Measurements from ENCODE around the gene PKP2. TPM values are rescaled to one million over a fixed set of nuclear protein-coding genes. Genes with fewer than 3 reads are reported as not detected.

Gene PKP2
- polyA plus RNA-seq, 6 donors from 2014 or later: not detected

DNA sequence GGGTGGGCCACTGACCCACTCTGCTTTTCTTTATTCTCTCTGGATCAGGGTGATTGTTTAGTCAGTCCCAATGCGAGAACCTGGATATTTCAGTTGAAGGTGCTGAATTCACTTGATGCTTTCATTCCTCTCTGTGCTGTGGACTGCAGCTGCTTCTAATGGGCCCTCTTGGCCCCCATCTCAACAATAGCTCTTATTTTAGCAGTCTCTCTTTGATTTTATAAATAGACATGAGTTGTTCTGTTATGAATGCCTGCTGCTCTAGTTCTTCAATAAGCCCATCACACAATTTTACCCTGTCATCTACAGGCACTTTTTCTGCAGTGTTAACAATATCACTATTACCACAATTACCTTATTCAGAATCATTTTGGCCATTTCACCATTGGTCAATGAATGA is 86.7 kb downstream of the PKP2 start:
- no peak overlapping the region for H3K27ac Mint-ChIP-seq
- no peaks in the 10 kb centered on the region for H3K4me1 Mint-ChIP-seq
- no peak for DNase-seq
- H3K9me3 Mint-ChIP-seq: peaks cover 3 to 36% (median 23%) of the 10 kb centered on the region in 7 donors
- peaks cover under 1 to 19% (median 8%) of the 10 kb centered on the region in 3 donors for H3K27me3 Mint-ChIP-seq
- H3K4me3 Mint-ChIP-seq: no peak overlapping the region
- H3K36me3 Mint-ChIP-seq: peaks cover 7 to 11% of the 10 kb centered on the region in 2 donors
- no peak for ATAC-seq (ENCODE audit: low read depth in 2 of 2)

DNA sequence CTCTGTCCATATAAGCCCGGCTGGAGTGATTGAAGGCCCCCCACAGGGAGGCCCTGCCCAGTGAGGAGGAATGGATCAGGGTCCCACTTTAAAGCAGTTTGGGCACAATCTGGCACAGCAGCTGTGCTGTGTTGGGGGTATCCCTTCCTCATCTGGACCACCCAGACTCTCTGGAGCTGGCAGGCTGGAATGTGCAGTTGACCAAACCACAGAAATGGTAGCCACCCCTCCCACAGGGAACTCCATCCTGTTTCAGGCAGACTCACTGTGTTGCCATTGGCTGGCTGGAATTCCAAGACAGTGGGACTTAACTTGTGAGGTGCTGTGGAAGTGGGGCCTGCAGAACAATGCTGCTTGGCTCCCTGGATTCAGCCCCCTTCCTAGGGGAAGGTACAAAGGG is 87.4 kb downstream of the PKP2 start:
- ATAC-seq (ENCODE audit: low read depth in 2 of 2) (no peak), DNase-seq (no peak)
- Mint-ChIP-seq H3K4me1 (no peaks in the 10 kb centered on the region), H3K9me3 (peaks cover 3 to 39% (median 23%) of the 10 kb centered on the region in 7 donors), H3K4me3 (no peak overlapping the region), H3K27ac (no peak overlapping the region), H3K27me3 (peaks cover 0 to 22% (median 4%) of the 10 kb centered on the region in 3 donors), H3K36me3 (peaks cover 7 to 11% of the 10 kb centered on the region in 2 donors)

DNA sequence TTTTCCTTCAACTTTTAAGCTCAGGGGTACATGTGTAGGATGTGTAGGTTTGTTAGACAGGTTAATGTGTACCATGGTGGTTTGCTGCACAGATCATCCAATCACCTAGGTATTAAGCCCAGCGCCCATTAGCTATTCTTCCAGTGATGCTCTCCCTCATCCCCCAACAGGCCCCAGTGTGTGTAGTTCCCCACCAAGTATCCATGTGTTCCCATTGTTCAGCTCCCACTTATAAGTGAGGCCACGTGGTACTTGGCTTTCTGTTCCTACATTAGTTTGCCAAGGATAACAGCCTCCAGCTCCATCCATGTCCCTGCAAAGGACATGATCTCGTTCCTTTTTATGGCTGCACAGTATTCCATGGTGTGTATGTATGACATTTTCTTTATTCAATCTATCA is 92.3 kb downstream of the PKP2 start:
- ATAC-seq (ENCODE audit: low read depth in 2 of 2): no peak

DNA sequence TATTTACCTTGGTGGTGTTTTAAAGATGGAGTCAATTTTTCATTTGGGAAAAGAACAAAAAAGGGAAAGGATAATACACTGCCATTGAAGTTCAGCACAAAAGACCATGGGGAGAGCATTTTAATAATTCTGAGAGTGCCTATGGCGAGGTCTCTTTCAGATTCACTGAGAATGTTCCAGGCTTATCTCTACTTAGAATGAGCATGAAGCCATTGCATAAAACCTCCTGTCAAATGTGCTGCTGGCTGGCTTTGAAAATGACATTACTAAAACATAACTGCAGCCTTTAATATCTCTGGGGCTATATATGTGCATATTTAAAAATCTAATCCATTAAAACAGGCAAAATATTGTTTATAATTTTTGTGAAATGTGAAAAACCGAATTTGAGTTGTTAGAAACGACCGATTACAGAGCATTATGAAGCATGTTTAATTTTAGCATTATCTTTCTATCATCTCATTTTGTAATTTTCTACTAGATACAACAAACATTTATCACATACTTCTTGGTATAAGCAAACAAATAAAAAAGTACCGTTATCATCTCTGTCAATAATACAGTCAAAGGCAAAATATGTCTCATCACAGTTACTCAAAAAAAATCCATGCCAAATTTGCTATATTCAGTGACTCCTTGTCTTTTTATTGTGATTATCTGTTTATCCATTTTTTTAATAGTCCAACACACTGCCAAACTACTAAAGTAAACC is 95.2 kb downstream of the PKP2 start:
- ATAC-seq (ENCODE audit: low read depth in 2 of 2): no peak
- Mint-ChIP-seq H3K27ac (no peak overlapping the region), H3K4me3 (no peak overlapping the region), H3K36me3 (peaks cover 0 to 3% of the 10 kb centered on the region in 2 donors), H3K9me3 (peaks cover under 1 to 26% (median 4%) of the 10 kb centered on the region in 7 donors), H3K27me3 (peaks cover 0 to 10% (median 5%) of the 10 kb centered on the region in 3 donors), H3K4me1 (no peaks in the 10 kb centered on the region)
- no peak for DNase-seq

More for the DNA sequence above, 92.3 kb downstream of the PKP2 start:
- H3K9me3 Mint-ChIP-seq: peaks cover 3 to 38% (median 22%) of the 10 kb centered on the region in 7 donors
- H3K27ac Mint-ChIP-seq: no peak overlapping the region
- H3K4me3 Mint-ChIP-seq: no peak overlapping the region
- no peak for DNase-seq
- H3K27me3 Mint-ChIP-seq: peaks cover 0 to 19% (median 7%) of the 10 kb centered on the region in 3 donors
- no peaks in the 10 kb centered on the region for H3K4me1 Mint-ChIP-seq
- peaks cover 0 to 11% of the 10 kb centered on the region in 2 donors for H3K36me3 Mint-ChIP-seq

DNA sequence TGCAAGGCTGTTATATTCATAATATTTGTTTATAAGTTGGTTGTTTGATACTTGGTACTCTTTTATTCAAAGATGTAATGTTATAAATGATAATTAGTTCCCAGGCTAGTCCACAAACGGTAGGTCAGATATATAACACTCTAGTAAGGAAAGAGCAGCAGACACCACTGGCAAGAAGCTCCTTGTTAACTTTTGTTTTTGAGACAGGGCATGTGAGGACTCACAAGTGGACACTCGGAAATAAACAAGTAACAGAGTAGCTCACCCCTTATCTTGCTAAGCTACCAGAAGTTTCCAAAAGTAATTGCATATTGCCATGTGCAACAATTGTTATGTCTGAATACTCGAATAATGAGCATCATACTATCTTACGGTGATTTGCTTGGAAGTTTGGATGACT is 102.3 kb downstream of the PKP2 start:
- H3K9me3 Mint-ChIP-seq: peaks cover 0 to 8% (median 0%) of the 10 kb centered on the region in 7 donors
- no peak overlapping the region for H3K4me3 Mint-ChIP-seq
- DNase-seq (no peak), ATAC-seq (ENCODE audit: low read depth in 2 of 2) (no peak)
- peak overlapping the region in 1 of 6 donors; percentile 6 for H3K27ac Mint-ChIP-seq
- H3K4me1 Mint-ChIP-seq: no peaks in the 10 kb centered on the region
- no peaks in the 10 kb centered on the region for H3K36me3 Mint-ChIP-seq
- peaks cover 0 to 3% (median 2%) of the 10 kb centered on the region in 3 donors for H3K27me3 Mint-ChIP-seq

DNA sequence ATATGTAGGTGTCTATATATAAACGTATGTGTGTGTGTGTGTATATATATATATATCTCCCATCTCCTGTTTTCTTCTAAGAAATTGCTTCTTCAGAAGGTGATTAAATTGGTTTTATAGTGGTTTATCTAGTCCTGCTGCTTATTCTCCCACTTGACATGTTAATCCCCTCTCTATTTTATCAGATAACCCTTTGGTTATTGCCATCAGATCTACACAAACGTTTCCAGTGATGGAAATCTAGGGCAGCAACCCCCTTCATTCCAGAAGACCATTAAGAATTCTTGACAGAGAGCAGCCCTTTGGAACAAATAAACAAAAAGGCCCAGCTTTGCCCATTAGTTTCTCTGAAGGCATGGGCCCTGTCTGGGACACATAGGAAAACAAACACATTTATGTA is 106.7 kb downstream of the PKP2 start:
- Mint-ChIP-seq H3K4me1 (no peaks in the 10 kb centered on the region), H3K36me3 (no peaks in the 10 kb centered on the region), H3K27me3 (peaks cover 6 to 17% (median 7%) of the 10 kb centered on the region in 3 donors), H3K4me3 (no peak overlapping the region), H3K9me3 (no peaks in the 10 kb centered on the region), H3K27ac (no peak overlapping the region)
- DNase-seq: no peak
- no peak for ATAC-seq (ENCODE audit: low read depth in 2 of 2)

DNA sequence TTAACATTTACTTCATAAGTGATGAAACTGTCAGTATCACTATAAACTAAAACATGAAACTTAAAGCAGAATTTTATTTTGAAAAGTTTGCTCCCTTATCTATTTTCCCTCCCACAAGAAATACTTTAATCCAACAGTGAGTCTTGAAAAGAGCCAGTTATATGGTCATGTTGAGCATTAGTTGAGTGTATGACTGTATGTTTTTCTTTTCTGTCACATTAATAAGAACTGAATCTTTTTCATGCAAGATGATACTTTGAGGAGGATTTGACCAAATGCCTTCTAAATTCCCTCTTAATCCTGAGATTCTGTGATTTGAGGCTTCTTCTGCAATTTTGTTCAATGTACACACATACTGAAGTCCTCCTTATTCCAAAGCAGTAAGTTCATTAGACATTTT is 107.1 kb downstream of the PKP2 start:
- Mint-ChIP-seq H3K27ac (no peak overlapping the region), H3K4me3 (no peak overlapping the region), H3K9me3 (no peaks in the 10 kb centered on the region), H3K36me3 (no peaks in the 10 kb centered on the region), H3K4me1 (no peaks in the 10 kb centered on the region), H3K27me3 (peaks cover 6 to 17% (median 7%) of the 10 kb centered on the region in 3 donors)
- ATAC-seq (ENCODE audit: low read depth in 2 of 2) (no peak), DNase-seq (no peak)

DNA sequence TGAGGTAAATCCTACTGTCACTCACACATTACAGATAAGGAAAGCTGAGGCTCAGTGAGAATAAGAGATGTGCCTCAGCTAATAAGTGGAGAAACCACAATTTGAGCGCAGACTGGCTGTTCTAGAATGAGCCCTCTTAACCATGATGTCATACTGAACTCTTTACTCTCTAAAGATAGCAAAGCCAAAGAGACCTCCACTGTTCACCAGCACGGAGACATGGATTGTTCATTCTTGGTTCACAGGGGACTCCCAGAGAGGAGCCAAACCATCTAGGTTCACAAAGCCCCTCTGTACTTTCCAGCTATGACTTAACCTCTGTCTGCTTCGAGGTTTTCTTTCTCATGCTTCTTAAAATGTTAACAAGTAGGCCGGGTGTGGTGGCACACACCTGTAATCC is 108.2 kb downstream of the PKP2 start:
- DNase-seq (no peak), ATAC-seq (ENCODE audit: low read depth in 2 of 2) (no peak)
- Mint-ChIP-seq H3K4me3 (no peak overlapping the region), H3K27ac (no peak overlapping the region), H3K9me3 (no peaks in the 10 kb centered on the region), H3K27me3 (peaks cover 6 to 17% (median 10%) of the 10 kb centered on the region in 3 donors), H3K36me3 (no peaks in the 10 kb centered on the region), H3K4me1 (no peaks in the 10 kb centered on the region)

DNA sequence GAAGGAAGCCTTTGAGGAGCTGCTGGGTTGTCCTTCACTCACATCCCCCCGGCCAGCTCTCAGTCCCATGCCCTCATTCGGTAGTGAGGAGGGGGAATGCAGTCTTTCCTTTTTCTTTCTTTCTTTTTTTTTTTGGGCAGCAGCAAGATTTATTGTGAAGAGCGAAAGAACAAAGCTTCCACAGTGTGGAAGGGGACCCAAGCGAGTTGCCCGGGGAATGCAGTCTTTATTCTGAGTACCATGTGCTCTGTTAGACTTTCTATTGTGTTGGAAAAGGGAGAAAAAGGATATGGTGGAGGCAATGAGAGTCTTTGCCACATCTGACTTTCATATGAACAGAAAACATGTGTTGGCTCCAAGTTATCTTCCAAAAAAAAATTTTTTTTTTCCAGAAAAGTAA is 111.0 kb downstream of the PKP2 start:
- ATAC-seq (ENCODE audit: low read depth in 2 of 2): no peak
- Mint-ChIP-seq H3K4me3 (no peak overlapping the region), H3K27me3 (peaks cover 10 to 17% (median 10%) of the 10 kb centered on the region in 3 donors), H3K36me3 (no peaks in the 10 kb centered on the region), H3K27ac (no peak overlapping the region), H3K9me3 (no peaks in the 10 kb centered on the region), H3K4me1 (no peaks in the 10 kb centered on the region)
- no peak for DNase-seq

DNA sequence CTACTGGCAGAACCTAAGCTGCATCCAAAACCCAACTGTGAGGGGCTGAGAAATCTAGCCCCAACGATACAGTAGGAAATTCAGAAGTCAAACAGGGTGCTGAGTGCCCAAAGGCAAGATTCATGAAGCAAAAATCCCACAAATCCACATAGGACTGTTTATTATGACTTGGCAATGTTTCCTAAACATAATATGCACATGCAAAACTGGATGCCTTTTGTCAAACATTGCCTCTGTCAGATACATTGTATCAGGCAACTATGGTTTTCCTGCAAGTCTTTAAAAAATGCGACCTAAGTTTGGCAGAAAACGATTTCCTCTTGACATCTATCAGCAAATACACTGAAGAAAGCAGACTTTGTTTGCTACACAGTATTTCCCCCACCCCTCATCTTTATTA is 113.5 kb downstream of the PKP2 start:
- Mint-ChIP-seq H3K27ac (no peak overlapping the region), H3K36me3 (no peaks in the 10 kb centered on the region), H3K4me3 (no peak overlapping the region), H3K27me3 (peaks cover 11 to 25% (median 21%) of the 10 kb centered on the region in 3 donors), H3K9me3 (no peaks in the 10 kb centered on the region), H3K4me1 (no peaks in the 10 kb centered on the region)
- no peak for ATAC-seq (ENCODE audit: low read depth in 2 of 2)
- no peak for DNase-seq

DNA sequence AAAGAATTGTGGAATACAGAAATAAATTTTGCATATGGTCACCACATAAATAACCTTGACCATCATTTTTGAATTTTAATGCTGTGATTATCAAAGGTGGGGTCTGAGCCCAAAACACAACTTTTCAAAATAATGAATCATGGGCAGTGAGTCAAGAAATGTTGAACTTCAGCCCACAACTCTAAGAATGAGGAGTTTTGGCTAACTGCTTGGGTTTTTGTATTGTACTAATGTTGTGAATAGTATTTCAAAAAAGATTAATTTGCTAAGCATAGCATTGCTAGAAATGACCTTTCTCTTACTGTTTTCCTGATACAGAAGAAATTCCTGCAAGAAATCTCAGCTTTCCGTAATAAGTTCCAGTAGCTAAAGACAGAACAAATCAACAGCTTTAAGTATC is 116.5 kb downstream of the PKP2 start:
- ATAC-seq (ENCODE audit: low read depth in 2 of 2) (no peak), DNase-seq (no peak)
- Mint-ChIP-seq H3K4me1 (no peaks in the 10 kb centered on the region), H3K36me3 (no peaks in the 10 kb centered on the region), H3K9me3 (no peaks in the 10 kb centered on the region), H3K27ac (no peak overlapping the region), H3K4me3 (no peak overlapping the region), H3K27me3 (peaks cover 13 to 35% (median 23%) of the 10 kb centered on the region in 3 donors)

DNA sequence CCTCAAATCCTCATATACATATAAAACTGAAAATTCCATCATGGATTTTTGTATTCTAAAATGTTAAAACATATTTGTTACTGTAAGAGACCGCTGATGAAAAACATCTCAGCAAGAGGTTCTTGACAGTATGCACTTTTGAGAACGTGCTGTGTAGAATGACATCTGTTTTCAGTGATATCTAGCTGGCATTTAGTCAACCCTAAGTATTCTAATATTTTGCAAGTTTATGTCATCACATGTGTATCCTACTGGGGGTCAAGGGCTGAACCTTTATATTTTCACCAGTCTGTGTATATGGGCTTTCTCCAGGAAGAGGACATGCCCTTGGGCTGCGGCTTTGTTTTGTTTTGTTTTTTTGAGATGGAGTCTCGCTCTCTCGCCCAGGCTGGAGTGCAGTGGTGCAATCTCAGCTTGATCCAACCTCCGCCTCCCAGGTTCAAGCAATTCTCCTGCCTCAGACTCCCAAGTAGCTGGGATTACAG is 118.8 kb downstream of the PKP2 start:
- no peak for ATAC-seq (ENCODE audit: low read depth in 2 of 2)
- DNase-seq: no peak
- H3K36me3 Mint-ChIP-seq: no peaks in the 10 kb centered on the region
- no peaks in the 10 kb centered on the region for H3K4me1 Mint-ChIP-seq
- peaks cover 25 to 47% (median 25%) of the 10 kb centered on the region in 3 donors for H3K27me3 Mint-ChIP-seq
- H3K9me3 Mint-ChIP-seq: no peaks in the 10 kb centered on the region
- H3K4me3 Mint-ChIP-seq: no peak overlapping the region
- no peak overlapping the region for H3K27ac Mint-ChIP-seq

DNA sequence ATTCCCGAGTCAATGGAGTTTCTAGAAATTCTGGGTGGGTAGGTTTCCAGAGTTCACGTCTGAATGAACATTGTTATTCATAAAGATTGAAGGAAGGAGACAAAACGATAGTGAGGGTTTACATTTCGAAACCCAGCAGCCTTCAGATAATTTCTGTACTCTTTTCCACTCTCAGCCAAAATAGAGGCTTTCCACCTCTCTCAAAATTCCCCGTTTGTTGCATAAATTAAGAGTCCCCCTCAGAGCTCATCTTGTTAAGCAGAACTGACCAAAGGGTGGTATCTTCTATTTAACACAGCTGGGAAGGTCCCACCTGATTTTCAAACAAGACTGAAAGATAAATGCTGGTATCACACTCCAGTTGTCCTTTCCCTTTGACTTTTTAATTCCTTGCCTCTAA is 119.4 kb downstream of the PKP2 start:
- no peak overlapping the region for H3K4me3 Mint-ChIP-seq
- no peaks in the 10 kb centered on the region for H3K9me3 Mint-ChIP-seq
- no peak for ATAC-seq (ENCODE audit: low read depth in 2 of 2)
- no peak overlapping the region for H3K27ac Mint-ChIP-seq
- no peaks in the 10 kb centered on the region for H3K36me3 Mint-ChIP-seq
- H3K4me1 Mint-ChIP-seq: no peaks in the 10 kb centered on the region
- DNase-seq: no peak
- H3K27me3 Mint-ChIP-seq: peaks cover 28 to 50% (median 31%) of the 10 kb centered on the region in 3 donors

DNA sequence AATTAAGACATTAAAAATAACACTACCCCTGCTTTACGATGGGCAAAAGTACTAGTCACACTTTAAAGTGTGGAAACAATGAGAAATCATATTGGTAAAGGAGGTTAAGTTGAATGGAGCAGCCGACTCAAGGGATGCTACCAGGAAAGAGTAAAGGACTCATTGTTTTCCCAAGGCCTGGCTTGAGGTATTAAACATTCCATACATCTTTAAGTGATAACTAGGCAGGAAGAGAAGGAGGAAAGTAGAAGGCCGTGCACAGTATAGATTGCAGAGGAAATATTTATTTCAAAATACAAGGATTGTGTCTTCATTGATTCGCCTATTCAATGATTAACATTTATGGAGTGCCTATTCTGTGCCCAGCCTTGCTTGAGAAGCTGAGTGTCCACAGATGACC is 120.3 kb downstream of the PKP2 start:
- Mint-ChIP-seq H3K4me1 (no peaks in the 10 kb centered on the region), H3K4me3 (no peak overlapping the region), H3K27me3 (peaks cover 28 to 55% (median 31%) of the 10 kb centered on the region in 3 donors), H3K27ac (no peak overlapping the region), H3K36me3 (no peaks in the 10 kb centered on the region), H3K9me3 (no peaks in the 10 kb centered on the region)
- DNase-seq (no peak), ATAC-seq (ENCODE audit: low read depth in 2 of 2) (no peak)
